ENCODE results near the gene ZNF516. TPM values are rescaled to one million over a fixed set of nuclear protein-coding genes. Genes with fewer than 3 reads are reported as not detected.

ZNF516 gene
- total and polyA plus RNA-seq, 2 of the 4 experiments (the other 2 are of a cell fraction) = 7.9 to 16.9 TPM

- H2BK15ac ChIP-seq (ENCODE audit: low read depth, low read length) = no peak overlapping the region
- dilution Hi-C loops (cut with HindIII; ENCODE audit: low sequenced_read_pairs, unreplicated experiment) = no loop called here
These were observed 4.0 kb upstream of the ZNF516 start for GRCh38 chr18:76499021-76499420.

More at GRCh38 chr18:76499021-76499420, 4.0 kb upstream of the ZNF516 start:
- Histone ChIP-seq H4K91ac (ENCODE audit: insufficient read depth, low read depth, low read length) (no peak overlapping the region), H3K4me2 (ENCODE audit: low read depth, low read length) (no peak overlapping the region), H3K4me3 (ENCODE audit: insufficient read depth, low read depth, low read length) (no peak overlapping the region), H3K9ac (ENCODE audit: low read depth, low read length) (no peak overlapping the region), H4K5ac (ENCODE audit: low read depth, low read length) (no peak overlapping the region), H4K8ac (ENCODE audit: low read depth in 2 of 2, low read length in 2 of 2) (no peak overlapping the region), H4K20me1 (ENCODE audit: insufficient read depth, low read length) (no peaks in the 10 kb centered on the region), H2AFZ (replicated peaks; ENCODE audit: low read length, poor library complexity) (no peak overlapping the region), H2BK5ac (ENCODE audit: low read depth, low read length, poor library complexity, severe bottlenecking) (no peak overlapping the region), H3K23ac (ENCODE audit: low read depth, low read length) (no peak overlapping the region), H3K56ac (ENCODE audit: extremely low read depth, insufficient read depth, low read length) (no peak overlapping the region), H3K4ac (ENCODE audit: low read depth, low read length) (no peak overlapping the region), H3K4me1 (ENCODE audit: control insufficient read depth, insufficient read depth, low read length) (no peaks in the 10 kb centered on the region), H2AK9ac (replicated peaks; ENCODE audit: low read depth, low read length, poor library complexity) (no peak overlapping the region), H3K9me1 (ENCODE audit: insufficient read depth, low read length) (no peaks in the 10 kb centered on the region), H3K36me3 (ENCODE audit: control insufficient read depth, insufficient read depth, low read length) (no peaks in the 10 kb centered on the region), H2BK120ac (ENCODE audit: low read depth, low read length) (no peak overlapping the region), H2BK20ac (ENCODE audit: low read depth, low read length) (no peak overlapping the region), H3K27me3 (ENCODE audit: control insufficient read depth, insufficient read depth, low read length) (no peaks in the 10 kb centered on the region), H3K14ac (replicated peaks; ENCODE audit: low read depth, low read length) (no peak overlapping the region), H3K9me3 (ENCODE audit: control insufficient read depth, insufficient read depth, low read length) (no peaks in the 10 kb centered on the region), H3K27ac (ENCODE audit: insufficient read depth, low read length) (no peak overlapping the region), H3K18ac (ENCODE audit: low read depth, low read length) (no peak overlapping the region), H3K79me1 (ENCODE audit: low read depth in 1 of 2, low read length in 2 of 2) (peaks cover 0 to 5% of the 10 kb centered on the region in 2 experiments; a peak in 1 of 4 replicates), H2AK5ac (ENCODE audit: low read depth, low read length) (no peak overlapping the region)
- CTCF ChIA-PET = no interaction called here
- DNase-seq = no peak
- WGBS, 2 experiments (ENCODE audit: extremely low coverage in 2 of 2, insufficient read length in 1 of 2) = no CpG with 5 or more reads among the region's 8 CpGs
- POLR2A ChIA-PET (ENCODE audit: unreplicated experiment) = no interaction called here
- in situ Hi-C loops (cut with MboI; ENCODE audit: low sequenced_read_pairs) (no loop called here), intact Hi-C loops (cut with micrococcal nuclease) (no loop called here)
- no peak for ATAC-seq (ENCODE audit: low read depth)
- TF ChIP-seq BHLHE40 (IDR thresholded peaks at IDR 0.05; ENCODE audit: low read depth, low read length) (no peak), CTCF (conservative IDR thresholded peaks at IDR 0.05; ENCODE audit: low read depth, low read length) (no peak), SMC3 (IDR thresholded peaks at IDR 0.05; ENCODE audit: low read depth, low read length) (no peak), FOS (IDR thresholded peaks at IDR 0.05; ENCODE audit: low read depth, low read length) (no peak), NFE2L2 (IDR thresholded peaks at IDR 0.05; ENCODE audit: low read depth, low read length) (no peak), RCOR1 (IDR thresholded peaks at IDR 0.05; ENCODE audit: insufficient replicate concordance, low read length) (no peak), CHD1 (IDR thresholded peaks at IDR 0.05; ENCODE audit: low read depth, low read length) (no peak), RAD21 (IDR thresholded peaks at IDR 0.05; ENCODE audit: low read length) (no peak), MAZ (IDR thresholded peaks at IDR 0.05; ENCODE audit: borderline replicate concordance, low read depth, low read length) (no peak), MAFK (IDR thresholded peaks at IDR 0.05; ENCODE audit: low read depth, low read length) (no peak), RFX5 (IDR thresholded peaks at IDR 0.05; ENCODE audit: low read depth, low read length) (no peak), CEBPB (IDR thresholded peaks at IDR 0.05; ENCODE audit: low read depth, low read length) (no peak), USF2 (IDR thresholded peaks at IDR 0.05; ENCODE audit: low read depth, low read length) (no peak), MXI1 (IDR thresholded peaks at IDR 0.05; ENCODE audit: borderline replicate concordance, low read depth, low read length) (no peak), POLR2A (IDR thresholded peaks at IDR 0.05; ENCODE audit: low read depth, low read length) (no peak), ELK1 (IDR thresholded peaks at IDR 0.05; ENCODE audit: borderline replicate concordance, low read depth, low read length) (no peak)
- no TSS peak for BruUV-seq (replicated peaks)
